ENCODE measurements around the gene RFPL2. TPM values are rescaled to one million over a fixed set of nuclear protein-coding genes. Genes with fewer than 3 reads are reported as not detected.

RFPL2 gene
- total and polyA plus RNA-seq, 2 of the 13 experiments (the other 11 are each of a cell fraction or from before 2014, with no cell fraction given), result not detected

GRCh38 chr22:32199961-32200360, 4.9 kb downstream of the RFPL2 start:
- CTCF ChIA-PET (ENCODE audit: low intra/inter-chr PET ratio, low total read pairs), result no interaction called here
- no peak for FAIRE-seq
- H3K9ac ChIP-seq (ENCODE audit: insufficient read depth, low read depth, low read length), result no peak overlapping the region

More at GRCh38 chr22:32199961-32200360, 4.9 kb downstream of the RFPL2 start:
- DNase-seq (ENCODE audit: low spot score) (no peak), ATAC-seq (no peak)
- no peak for TF ChIP-seq GMEB1 (CRISPR knock-in tag; IDR thresholded peaks at IDR 0.05; ENCODE audit: borderline replicate concordance)
- TF ChIP-seq THYN1 (CRISPR knock-in tag; IDR thresholded peaks at IDR 0.05; ENCODE audit: borderline replicate concordance, low read depth), result no peak
- no peak for TF ChIP-seq DDIT3 (CRISPR knock-in tag; IDR thresholded peaks at IDR 0.05)
- no peak for TF ChIP-seq AHR (CRISPR knock-in tag; IDR thresholded peaks at IDR 0.05)
- TF ChIP-seq NR1H2 (CRISPR knock-in tag; IDR thresholded peaks at IDR 0.05; ENCODE audit: borderline replicate concordance, low read depth), result no peak
- no peak for TF ChIP-seq HES4 (CRISPR knock-in tag; IDR thresholded peaks at IDR 0.05; ENCODE audit: borderline replicate concordance)
- no peak for TF ChIP-seq ZBTB38 (CRISPR knock-in tag; IDR thresholded peaks at IDR 0.05)
- TF ChIP-seq NFAT5 (CRISPR knock-in tag; IDR thresholded peaks at IDR 0.05), result no peak
- no peak for TF ChIP-seq ZNF296 (CRISPR knock-in tag; conservative IDR thresholded peaks at IDR 0.05)
- TF ChIP-seq ATF7-NPFF (CRISPR knock-in tag; IDR thresholded peaks at IDR 0.05; ENCODE audit: low read depth), result no peak
- Histone ChIP-seq H3K9me3 (ENCODE audit: low read length) (no peaks in the 10 kb centered on the region), H4K20me1 (ENCODE audit: insufficient read depth, low read length) (no peaks in the 10 kb centered on the region), H3K4me2 (ENCODE audit: low read depth, low read length) (no peak overlapping the region), H3K27ac (ENCODE audit: extremely low read length, insufficient read depth, low read length) (no peak overlapping the region), H2AFZ (ENCODE audit: low read length) (no peak overlapping the region), H3K27me3 (ENCODE audit: control insufficient read depth in 1 of 2, insufficient read depth in 2 of 2, low read length in 2 of 2) (peaks cover 1 to 9% of the 10 kb centered on the region in 2 experiments; a peak in 2 of 5 replicates), H3K36me3 (replicated peaks in 1 of 2; ENCODE audit: control insufficient read depth in 1 of 2, insufficient read depth in 2 of 2, low read length in 2 of 2) (no peaks in the 10 kb centered on the region), H3K79me2 (ENCODE audit: insufficient read depth, low read length) (no peaks in the 10 kb centered on the region), H3K4me3 (replicated peaks in 1 of 3; ENCODE audit: insufficient read depth in 1 of 3, low read depth in 2 of 3, low read length in 3 of 3) (no peak overlapping the region), H3K4me1 (ENCODE audit: insufficient read depth, low read length) (peaks cover 21% of the 10 kb centered on the region)
- WGBS (ENCODE audit: low lambda C conversion rate), result 10% methylated on average over 2 of the region's 7 CpGs
- BruUV-seq (replicated peaks), result no TSS peak
- intact Hi-C loops (cut with micrococcal nuclease; ENCODE audit: unreplicated experiment), result no loop called here
- POLR2A ChIA-PET, result no interaction called here
- in situ Hi-C loops (cut with HindIII; ENCODE audit: extremely low pct_ligation_motif_present, low pct_unique_long_range_greater_than_20kb), result loop anchor here (5.0 kb wide), 1 partner anchor 67 kb away; no protein-coding TSS in a partner anchor

Data from HepG2 (cell line).